22Rv1 (cell line): ENCODE results near the gene WTAP.

Experiments
- CTCF ChIP-seq: fragments of 450-650 bp; IDR thresholded peaks from 2 replicates; pipeline ENCODE4 v1.5.1; 2017; ENCODE audit warnings: mild to moderate bottlenecking
- ZFX ChIP-seq: fragments of 450-650 bp; IDR thresholded peaks from 2 replicates; pipeline ENCODE4 v1.6.1; 2017; ENCODE audit warnings: antibody characterized with exemption, borderline replicate concordance

GRCh38 chr6:159701413-159701999, 25.8 kb upstream of the WTAP start:
- TF ChIP-seq CTCF, result no peak
- no peak for TF ChIP-seq ZFX
